RWPE1 (cell line): ENCODE data around the gene PHLPP1.
A peak's percentile ranks its signal among the peaks of the same experiment; 100 is the strongest.

Experiments
- CTCF ChIA-PET: fragments of 350-600 bp; sonication (Branson Sonifier 250); formaldehyde crosslinking; extraction: SDS; loops from one replicate; lab custom pipeline; 2021; lab: Yijun Ruan, JAX
- POLR2A ChIA-PET: fragments of 400-600 bp; formaldehyde crosslinking; extraction: SDS; loops from one replicate; lab custom pipeline; 2020; ENCODE audit warnings: antibody characterized with exemption; ENCODE audit not compliant: low non-redundant PET; lab: Yijun Ruan, JAX
- DNase-seq: peaks from one replicate; pipeline ENCODE4 v3.0.0; 2012; ENCODE audit warnings: low spot score
- H3K27ac ChIP-seq: fragments of 450-650 bp; 2 replicates; pipeline ENCODE4 v1.5.1; 2017
- CTCF ChIP-seq: fragments of 450-650 bp; conservative IDR thresholded peaks from 2 replicates; pipeline ENCODE4 v1.5.1; 2017; ENCODE audit warnings: low read depth, mild to moderate bottlenecking

Gene PHLPP1

GRCh38 chr18:62957885-62958472, 242.6 kb downstream of the PHLPP1 start:
- H3K27ac ChIP-seq, result no peak overlapping the region
- no peak for DNase-seq
- ChIA-PET POLR2A (no interaction called here), CTCF (interaction anchor here (0.5 to 2.0 kb wide), 7 partner anchors 21 to 371 kb away, joined by 3 to 11 read pairs (median 4); partner anchors contain the start of gene PHLPP1)
- TF ChIP-seq CTCF, result peak; percentile 56

DNA sequence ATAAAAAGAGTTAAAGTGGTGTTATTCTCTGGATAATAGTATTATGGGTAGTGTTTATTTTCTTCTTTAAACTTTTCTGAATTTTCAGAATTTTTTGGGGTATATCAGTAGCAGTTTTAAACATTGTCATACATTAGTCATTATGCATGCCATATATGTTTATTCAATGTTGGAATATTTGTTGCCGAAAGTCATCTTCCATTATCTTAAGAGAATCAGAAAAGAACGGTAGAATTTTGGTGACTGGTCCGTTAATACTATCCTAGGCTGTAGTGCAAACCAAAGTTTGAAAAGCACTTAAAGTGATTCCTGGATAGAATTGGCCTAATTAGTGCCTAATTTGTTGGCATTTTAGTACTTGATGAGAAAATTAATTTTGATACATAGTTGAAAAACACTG, 244.1 kb downstream of the PHLPP1 start:
- H3K27ac ChIP-seq, result no peak overlapping the region
- CTCF ChIA-PET, result no interaction called here
- POLR2A ChIA-PET, result no interaction called here
- no peak for DNase-seq
- no peak for TF ChIP-seq CTCF

DNA sequence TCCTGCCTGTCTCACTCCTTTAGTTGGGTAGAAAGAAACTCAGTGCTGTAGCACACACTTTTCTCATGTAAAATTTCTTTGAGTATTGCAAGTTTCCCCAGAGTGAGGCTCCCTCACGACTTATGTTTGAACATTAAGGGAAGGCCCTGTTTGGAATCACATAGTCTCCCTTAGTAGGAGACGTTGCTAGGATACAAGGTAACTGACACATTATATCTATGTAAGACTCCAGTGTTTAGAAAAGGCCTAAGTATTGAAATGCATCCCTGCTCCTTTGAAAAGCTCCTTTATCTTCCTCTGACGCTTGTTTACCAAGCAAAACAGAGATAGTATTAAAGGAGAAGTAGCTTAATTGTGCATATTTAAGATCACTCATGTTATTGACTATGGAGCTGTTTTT, 248.2 kb downstream of the PHLPP1 start:
- no peak overlapping the region for H3K27ac ChIP-seq
- POLR2A ChIA-PET, result no interaction called here
- CTCF ChIA-PET, result interaction anchor here (0.6 to 0.7 kb wide), 2 partner anchors 53 to 246 kb away, joined by 4 to 5 read pairs; no protein-coding TSS in a partner anchor
- TF ChIP-seq CTCF, result no peak
- DNase-seq, result no peak

DNA sequence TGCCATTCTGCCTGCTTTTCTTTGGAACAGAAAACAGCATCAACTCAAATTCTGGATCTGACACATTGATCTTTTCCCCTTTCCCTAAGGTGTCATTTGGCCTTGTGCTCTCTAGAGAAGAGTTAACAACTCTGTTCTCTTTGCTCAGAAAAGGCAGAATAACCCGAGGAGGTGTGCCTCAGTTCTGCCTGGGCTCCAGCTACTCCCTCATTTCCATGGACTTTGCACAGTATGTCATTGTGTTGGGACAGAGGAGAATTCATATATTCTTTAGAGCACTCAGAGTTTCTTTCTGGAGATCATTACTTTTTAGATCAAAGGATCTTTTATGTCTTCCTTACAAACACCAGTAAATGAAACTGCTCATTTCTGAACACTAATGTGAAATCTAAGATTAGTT, 249.1 kb downstream of the PHLPP1 start:
- CTCF ChIA-PET, result no interaction called here

GRCh38 chr18:62967089-62967488, 251.7 kb downstream of the PHLPP1 start:
- ChIA-PET CTCF (no interaction called here), POLR2A (no interaction called here)
- H3K27ac ChIP-seq, result no peak overlapping the region
- no peak for DNase-seq
- no peak for TF ChIP-seq CTCF

More for the DNA sequence above, 249.1 kb downstream of the PHLPP1 start:
- POLR2A ChIA-PET, result no interaction called here
- no peak overlapping the region for H3K27ac ChIP-seq
- TF ChIP-seq CTCF, result no peak
- no peak for DNase-seq

GRCh38 chr18:62973689-62974088, 258.3 kb downstream of the PHLPP1 start:
- ChIA-PET CTCF (no interaction called here), POLR2A (no interaction called here)
- no peak overlapping the region for H3K27ac ChIP-seq
- DNase-seq, result no peak
- TF ChIP-seq CTCF, result no peak
